GM12878 (cell line): ENCODE results near the gene MYOZ1. TPM values are rescaled to one million over a fixed set of nuclear protein-coding genes. Genes with fewer than 3 reads are reported as not detected.

Source experiments
- ATAC-seq: fragments of 200-7000 bp; cut with Tn5 transposase; 3 replicates; pipeline ENCODE4 v1.9.1; 2020; ENCODE audit warnings: mild to moderate bottlenecking, moderate library complexity
- BruUV-seq: library from RNA; stranded (reverse); fragments of 400-500 nt; replicated peaks from 2 replicates; lab custom pipeline; 2021; lab: Mats Ljungman, UMichigan
- CTCF ChIA-PET: fragments of 300-600 bp; sonication (Branson Sonifier 250); formaldehyde crosslinking; extraction: SDS; loops from one replicate; lab custom pipeline; 2021; ENCODE audit warnings: inconsistent platforms; lab: Yijun Ruan, JAX
- POLR2A ChIA-PET: fragments of 350-600 bp; formaldehyde crosslinking; extraction: SDS; loops from one replicate; lab custom pipeline; 2021; ENCODE audit warnings: inconsistent platforms; lab: Charles Lee
- RAD21 ChIA-PET: fragments of 300-600 bp; sonication (Branson Sonifier 250); formaldehyde crosslinking; loops from one replicate; lab custom pipeline; 2023; ENCODE audit warnings: antibody characterized with exemption; ENCODE audit not compliant: unreplicated experiment; lab: Charles Lee
- SMC1A ChIA-PET: fragments of 300-600 bp; sonication (Branson Sonifier 250); formaldehyde crosslinking; loops from one replicate; lab custom pipeline; 2023; ENCODE audit not compliant: unreplicated experiment, uncharacterized antibody; lab: Charles Lee
- DNase-seq: peaks from one replicate; pipeline ENCODE4 v3.0.0-alpha.2; 2011; ENCODE audit warnings: low read depth, low spot score
- FAIRE-seq: peaks from 3 replicates; lab custom pipeline; 2011; peaks lifted over from hg19 to GRCh38; lab: Jason Lieb, UNC
- H2AFZ ChIP-seq: 2 replicates; pipeline ENCODE4 v1.6.0; 2011; ENCODE audit warnings: low read depth, low read length, control low read depth; ENCODE audit not compliant: control insufficient read depth
- H3K27ac ChIP-seq: 2 replicates; pipeline ENCODE4 v1.5.1; 2011; ENCODE audit warnings: control low read depth; ENCODE audit not compliant: control insufficient read depth, insufficient read depth
- H3K27me3 ChIP-seq, 2 experiments: replicated peaks in 1 of 2; 2 replicates each; pipeline versions ENCODE4 v1.6.0 to v1.6.1; 2011; ENCODE audit warnings: low read length in 1 of 2; ENCODE audit not compliant: control insufficient read depth in 2 of 2, insufficient read depth in 2 of 2
- H3K36me3 ChIP-seq, 2 experiments: 2 replicates each; pipeline ENCODE4 v1.5.1; 2011; ENCODE audit warnings: low read length in 1 of 2; ENCODE audit not compliant: control insufficient read depth in 2 of 2, insufficient read depth in 2 of 2
- H3K4me1 ChIP-seq: 2 replicates; pipeline ENCODE4 v1.6.1; 2011; ENCODE audit warnings: mild to moderate bottlenecking, low read length, moderate library complexity, mixed read lengths; ENCODE audit not compliant: control insufficient read depth, insufficient read depth
- H3K4me2 ChIP-seq: 2 replicates; pipeline ENCODE4 v1.6.0; 2011; ENCODE audit warnings: control low read depth; ENCODE audit not compliant: control insufficient read depth, insufficient read depth
- H3K4me3 ChIP-seq: fragments of 200-600 bp; sonication (generic); 2 replicates; pipeline ENCODE4 v1.5.1; 2016
- H3K79me2 ChIP-seq: 2 replicates; pipeline ENCODE4 v1.6.0; 2011; ENCODE audit warnings: low read length; ENCODE audit not compliant: control insufficient read depth, insufficient read depth
- H3K9ac ChIP-seq: 2 replicates; pipeline ENCODE4 v1.8.0; 2011; ENCODE audit warnings: low read length, control low read depth, mixed read lengths; ENCODE audit not compliant: control insufficient read depth, insufficient read depth
- H3K9me3 ChIP-seq: replicated peaks from 3 replicates; pipeline ENCODE4 v1.5.1; 2011; ENCODE audit warnings: mild to moderate bottlenecking, low read length; ENCODE audit not compliant: control insufficient read depth, insufficient read depth
- H4K20me1 ChIP-seq: 2 replicates; pipeline ENCODE4 v1.6.0; 2011; ENCODE audit not compliant: control insufficient read depth, insufficient read depth
- FOXK2 ChIP-seq: fragments of 450-650 bp; IDR thresholded peaks from 2 replicates; pipeline ENCODE4 v1.6.1; 2017; ENCODE audit warnings: mild to moderate bottlenecking, moderate library complexity
- NBN ChIP-seq: fragments of 450-650 bp; IDR thresholded peaks from 2 replicates; pipeline ENCODE4 v1.6.1; 2016
- POLR2A ChIP-seq: IDR thresholded peaks from 2 replicates; pipeline ENCODE4 v1.6.1; 2011; ENCODE audit warnings: low read depth, mild to moderate bottlenecking, low read length
- ZNF384 ChIP-seq: IDR thresholded peaks from 2 replicates; pipeline ENCODE4 v1.6.1; 2012; ENCODE audit warnings: low read depth, mild to moderate bottlenecking, low read length, improper control_type of control experiment, borderline replicate concordance
- WGBS: methylation state at CpG from one replicate; pipeline ENCODE4 v1.1.6; 2016; ENCODE audit warnings: low lambda C conversion rate; ENCODE audit not compliant: insufficient replicate concordance, insufficient coverage; ENCODE audit errors: missing lambda C conversion rate; 5-methylcytosine and 5-hydroxymethylcytosine counted together
- in situ Hi-C: fragments of 300-500 bp; cut with MboI; formaldehyde crosslinking; loops from 9 replicates; pipeline ENCODE4 v1.14.3; 2018; ENCODE audit warnings: mixed read lengths
- intact Hi-C: fragments of 100-400 bp; cut with micrococcal nuclease; formaldehyde crosslinking; loops from one replicate; pipeline ENCODE4 v1.14.2; 2022; ENCODE audit not compliant: unreplicated experiment
- polyA plus RNA-seq, 11 experiments: library from polyadenylated mRNA; depleted of rRNA in 4 of 11; unstranded in 6 of 11; stranded (reverse) in 5 of 11; fragments of >200 nt; fragmentation: Nextera tagmentation in 4 of 11; fragmentation: Illumina TruSeq in 1 of 11; extraction: Ambion mirVana in 4 of 11; extraction: Trizol in 1 of 11; gene quantifications; 1 replicate in 1 of 11; 2 replicates in 10 of 11; pipeline versions ENCODE4 v1.2.1 to v1.2.3, GENCODE V29; 2011 to 2016; ENCODE audit warnings: inconsistent platforms in 2 of 11, missing spikeins in 2 of 11, low read depth in 1 of 11
- total RNA-seq, 4 experiments: library from RNA; depleted of rRNA in 3 of 4; stranded (reverse); fragments of >200 nt in 3 of 4; fragmentation: Illumina TruSeq in 1 of 4; extraction: Trizol in 1 of 4; gene quantifications; 2 replicates each; pipeline versions ENCODE4 v1.2.1 to v1.2.3, GENCODE V29; 2013 to 2021
- TF ChIP-seq, protein P1 (sequence below): fragments of 450-650 bp; IDR thresholded peaks from 2 replicates; pipeline ENCODE4 v1.6.1; 2017; ENCODE audit warnings: mild to moderate bottlenecking, moderate library complexity
- TF ChIP-seq, protein P2 (sequence below): IDR thresholded peaks from 2 replicates; pipeline ENCODE4 v1.6.1; 2011; ENCODE audit warnings: borderline replicate concordance, low read depth, mild to moderate bottlenecking, moderate library complexity, mixed read lengths, low read length; ENCODE audit not compliant: insufficient read depth; ENCODE audit errors: extremely low read length
- TF ChIP-seq, protein P3 (sequence below): IDR thresholded peaks from 2 replicates; pipeline ENCODE4 v1.6.1; 2011; ENCODE audit warnings: borderline replicate concordance, low read depth, mild to moderate bottlenecking, moderate library complexity, low read length; ENCODE audit not compliant: insufficient read depth, poor library complexity, severe bottlenecking
- TF ChIP-seq, protein P4 (sequence below): fragments of 450-650 bp; IDR thresholded peaks from 2 replicates; pipeline ENCODE4 v1.6.1; 2017; ENCODE audit warnings: low read depth, mild to moderate bottlenecking, moderate library complexity
- TF ChIP-seq, protein P5 (sequence below), 3 experiments: IDR thresholded peaks in 2 of 3; conservative IDR thresholded peaks in 1 of 3; 2 replicates each; pipeline ENCODE4 v1.5.1; 2011; ENCODE audit warnings: low read depth in 3 of 3, low read length in 3 of 3, mild to moderate bottlenecking in 3 of 3, control low read depth in 2 of 3, moderate library complexity in 2 of 3, inconsistent platforms in 1 of 3, mixed read lengths in 1 of 3; ENCODE audit not compliant: control insufficient read depth in 2 of 3, insufficient read depth in 1 of 3; ENCODE audit errors: extremely low read depth in 1 of 3

MYOZ1 gene
- total and polyA plus RNA-seq, 10 of the 15 experiments (the other 5 are each of a cell fraction or from before 2014, with no cell fraction given): 0.05 to 2.0 (median 0.62) TPM

DNA sequence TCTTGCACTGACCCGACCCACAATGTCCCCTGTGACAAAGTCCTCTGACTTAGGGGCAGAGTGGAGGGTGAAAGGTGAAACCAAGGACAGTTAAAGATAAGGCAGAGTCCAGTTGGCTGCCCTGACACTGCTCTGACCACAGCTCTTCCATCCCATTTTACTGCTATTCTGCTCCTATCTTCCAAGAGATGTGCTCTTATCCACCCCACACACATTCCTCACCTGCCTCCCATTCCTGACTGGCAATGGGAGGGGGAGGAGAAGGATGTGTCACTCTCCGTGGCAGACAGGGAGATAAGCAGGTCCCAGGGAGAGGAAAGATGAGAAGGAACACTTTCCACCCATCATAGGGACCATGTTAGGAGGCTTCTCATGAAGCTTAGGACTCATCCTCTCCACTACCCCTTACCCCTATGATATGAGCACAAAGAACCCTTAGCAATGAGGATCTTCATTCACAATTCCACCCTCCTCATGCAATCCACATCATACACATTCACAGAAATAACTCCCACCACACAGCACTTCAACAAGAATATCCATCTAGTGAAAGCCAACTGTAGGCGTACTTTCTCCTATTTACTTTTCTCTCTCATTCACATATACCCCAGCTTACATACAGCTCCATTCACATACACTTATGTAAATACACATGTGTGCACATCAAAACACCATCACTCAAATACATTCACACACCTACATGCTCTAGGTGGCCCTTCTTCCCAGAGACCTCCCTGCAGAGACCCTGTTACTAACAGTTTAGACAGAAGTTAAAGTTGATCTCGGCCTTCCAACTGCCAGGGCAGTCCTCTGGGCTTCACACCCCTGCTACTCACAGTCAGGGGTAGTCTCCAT is 7.9 kb upstream of the MYOZ1 start:
- in situ Hi-C loops (no loop called here), intact Hi-C loops (no loop called here)
- 68% methylated on average over 4 of the region's 4 CpGs for WGBS
- SMC1A ChIA-PET: interaction anchor here (0.5 to 4.8 kb wide), 8 partner anchors 23 to 230 kb away, joined by 3 to 23 read pairs (median 4); partner anchors contain the start of genes CHCHD1, SEC24C and USP54
- no peak for ATAC-seq
- Histone ChIP-seq H3K9me3 (no peaks in the 10 kb centered on the region), H3K4me2 (no peak overlapping the region), H3K9ac (no peak overlapping the region), H2AFZ (no peak overlapping the region), H3K79me2 (no peaks in the 10 kb centered on the region), H3K36me3 (no peaks in the 10 kb centered on the region), H3K4me3 (no peak overlapping the region), H4K20me1 (no peaks in the 10 kb centered on the region), H3K4me1 (peaks cover 24% of the 10 kb centered on the region), H3K27ac (no peak overlapping the region), H3K27me3 (no peaks in the 10 kb centered on the region)
- CTCF ChIA-PET: interaction anchor here (0.7 to 2.0 kb wide), 9 partner anchors 9 to 230 kb away, joined by 3 to 7 read pairs (median 3); no protein-coding TSS in a partner anchor
- no TSS peak for BruUV-seq
- RAD21 ChIA-PET: interaction anchor here (0.5 to 3.5 kb wide), 6 partner anchors 22 to 230 kb away, joined by 3 to 13 read pairs (median 4); partner anchors contain the start of gene SEC24C
- no peak for FAIRE-seq
- no peak for DNase-seq
- POLR2A ChIA-PET: interaction anchor here (1.6 to 1.7 kb wide), 2 partner anchors 68 to 119 kb away, joined by 4 read pairs; no protein-coding TSS in a partner anchor
- TF ChIP-seq NBN (no peak), POLR2A (no peak), ZNF384 (no peak), FOXK2 (no peak)
- TF ChIP-seq, protein P1, sequence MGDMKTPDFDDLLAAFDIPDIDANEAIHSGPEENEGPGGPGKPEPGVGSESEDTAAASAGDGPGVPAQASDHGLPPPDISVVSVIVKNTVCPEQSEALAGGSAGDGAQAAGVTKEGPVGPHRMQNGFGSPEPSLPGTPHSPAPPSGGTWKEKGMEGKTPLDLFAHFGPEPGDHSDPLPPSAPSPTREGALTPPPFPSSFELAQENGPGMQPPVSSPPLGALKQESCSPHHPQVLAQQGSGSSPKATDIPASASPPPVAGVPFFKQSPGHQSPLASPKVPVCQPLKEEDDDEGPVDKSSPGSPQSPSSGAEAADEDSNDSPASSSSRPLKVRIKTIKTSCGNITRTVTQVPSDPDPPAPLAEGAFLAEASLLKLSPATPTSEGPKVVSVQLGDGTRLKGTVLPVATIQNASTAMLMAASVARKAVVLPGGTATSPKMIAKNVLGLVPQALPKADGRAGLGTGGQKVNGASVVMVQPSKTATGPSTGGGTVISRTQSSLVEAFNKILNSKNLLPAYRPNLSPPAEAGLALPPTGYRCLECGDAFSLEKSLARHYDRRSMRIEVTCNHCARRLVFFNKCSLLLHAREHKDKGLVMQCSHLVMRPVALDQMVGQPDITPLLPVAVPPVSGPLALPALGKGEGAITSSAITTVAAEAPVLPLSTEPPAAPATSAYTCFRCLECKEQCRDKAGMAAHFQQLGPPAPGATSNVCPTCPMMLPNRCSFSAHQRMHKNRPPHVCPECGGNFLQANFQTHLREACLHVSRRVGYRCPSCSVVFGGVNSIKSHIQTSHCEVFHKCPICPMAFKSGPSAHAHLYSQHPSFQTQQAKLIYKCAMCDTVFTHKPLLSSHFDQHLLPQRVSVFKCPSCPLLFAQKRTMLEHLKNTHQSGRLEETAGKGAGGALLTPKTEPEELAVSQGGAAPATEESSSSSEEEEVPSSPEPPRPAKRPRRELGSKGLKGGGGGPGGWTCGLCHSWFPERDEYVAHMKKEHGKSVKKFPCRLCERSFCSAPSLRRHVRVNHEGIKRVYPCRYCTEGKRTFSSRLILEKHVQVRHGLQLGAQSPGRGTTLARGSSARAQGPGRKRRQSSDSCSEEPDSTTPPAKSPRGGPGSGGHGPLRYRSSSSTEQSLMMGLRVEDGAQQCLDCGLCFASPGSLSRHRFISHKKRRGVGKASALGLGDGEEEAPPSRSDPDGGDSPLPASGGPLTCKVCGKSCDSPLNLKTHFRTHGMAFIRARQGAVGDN: no peak
- TF ChIP-seq, protein P2, sequence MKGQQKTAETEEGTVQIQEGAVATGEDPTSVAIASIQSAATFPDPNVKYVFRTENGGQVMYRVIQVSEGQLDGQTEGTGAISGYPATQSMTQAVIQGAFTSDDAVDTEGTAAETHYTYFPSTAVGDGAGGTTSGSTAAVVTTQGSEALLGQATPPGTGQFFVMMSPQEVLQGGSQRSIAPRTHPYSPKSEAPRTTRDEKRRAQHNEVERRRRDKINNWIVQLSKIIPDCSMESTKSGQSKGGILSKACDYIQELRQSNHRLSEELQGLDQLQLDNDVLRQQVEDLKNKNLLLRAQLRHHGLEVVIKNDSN: no peak
- TF ChIP-seq, protein P3, sequence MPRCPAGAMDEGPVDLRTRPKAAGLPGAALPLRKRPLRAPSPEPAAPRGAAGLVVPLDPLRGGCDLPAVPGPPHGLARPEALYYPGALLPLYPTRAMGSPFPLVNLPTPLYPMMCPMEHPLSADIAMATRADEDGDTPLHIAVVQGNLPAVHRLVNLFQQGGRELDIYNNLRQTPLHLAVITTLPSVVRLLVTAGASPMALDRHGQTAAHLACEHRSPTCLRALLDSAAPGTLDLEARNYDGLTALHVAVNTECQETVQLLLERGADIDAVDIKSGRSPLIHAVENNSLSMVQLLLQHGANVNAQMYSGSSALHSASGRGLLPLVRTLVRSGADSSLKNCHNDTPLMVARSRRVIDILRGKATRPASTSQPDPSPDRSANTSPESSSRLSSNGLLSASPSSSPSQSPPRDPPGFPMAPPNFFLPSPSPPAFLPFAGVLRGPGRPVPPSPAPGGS: no peak
- TF ChIP-seq, protein P4, sequence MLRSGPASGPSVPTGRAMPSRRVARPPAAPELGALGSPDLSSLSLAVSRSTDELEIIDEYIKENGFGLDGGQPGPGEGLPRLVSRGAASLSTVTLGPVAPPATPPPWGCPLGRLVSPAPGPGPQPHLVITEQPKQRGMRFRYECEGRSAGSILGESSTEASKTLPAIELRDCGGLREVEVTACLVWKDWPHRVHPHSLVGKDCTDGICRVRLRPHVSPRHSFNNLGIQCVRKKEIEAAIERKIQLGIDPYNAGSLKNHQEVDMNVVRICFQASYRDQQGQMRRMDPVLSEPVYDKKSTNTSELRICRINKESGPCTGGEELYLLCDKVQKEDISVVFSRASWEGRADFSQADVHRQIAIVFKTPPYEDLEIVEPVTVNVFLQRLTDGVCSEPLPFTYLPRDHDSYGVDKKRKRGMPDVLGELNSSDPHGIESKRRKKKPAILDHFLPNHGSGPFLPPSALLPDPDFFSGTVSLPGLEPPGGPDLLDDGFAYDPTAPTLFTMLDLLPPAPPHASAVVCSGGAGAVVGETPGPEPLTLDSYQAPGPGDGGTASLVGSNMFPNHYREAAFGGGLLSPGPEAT: no peak
- TF ChIP-seq, protein P5, sequence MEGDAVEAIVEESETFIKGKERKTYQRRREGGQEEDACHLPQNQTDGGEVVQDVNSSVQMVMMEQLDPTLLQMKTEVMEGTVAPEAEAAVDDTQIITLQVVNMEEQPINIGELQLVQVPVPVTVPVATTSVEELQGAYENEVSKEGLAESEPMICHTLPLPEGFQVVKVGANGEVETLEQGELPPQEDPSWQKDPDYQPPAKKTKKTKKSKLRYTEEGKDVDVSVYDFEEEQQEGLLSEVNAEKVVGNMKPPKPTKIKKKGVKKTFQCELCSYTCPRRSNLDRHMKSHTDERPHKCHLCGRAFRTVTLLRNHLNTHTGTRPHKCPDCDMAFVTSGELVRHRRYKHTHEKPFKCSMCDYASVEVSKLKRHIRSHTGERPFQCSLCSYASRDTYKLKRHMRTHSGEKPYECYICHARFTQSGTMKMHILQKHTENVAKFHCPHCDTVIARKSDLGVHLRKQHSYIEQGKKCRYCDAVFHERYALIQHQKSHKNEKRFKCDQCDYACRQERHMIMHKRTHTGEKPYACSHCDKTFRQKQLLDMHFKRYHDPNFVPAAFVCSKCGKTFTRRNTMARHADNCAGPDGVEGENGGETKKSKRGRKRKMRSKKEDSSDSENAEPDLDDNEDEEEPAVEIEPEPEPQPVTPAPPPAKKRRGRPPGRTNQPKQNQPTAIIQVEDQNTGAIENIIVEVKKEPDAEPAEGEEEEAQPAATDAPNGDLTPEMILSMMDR (IDR thresholded peaks at IDR 0.05 in 2 of 3, conservative IDR thresholded peaks at IDR 0.05 in 1 of 3; ENCODE audit: control insufficient read depth in 2 of 3, extremely low read depth in 1 of 3, insufficient read depth in 1 of 3, low read depth in 3 of 3, low read length in 3 of 3): no peak
